ENCODE measurements around the gene C19orf67. TPM values are rescaled to one million over a fixed set of nuclear protein-coding genes. Genes with fewer than 3 reads are reported as not detected.

Gene C19orf67
- total RNA-seq, 3 donors from 2014 or later = not detected

GRCh38 chr19:14089662-14090508, 4.3 kb upstream of the C19orf67 start:
- H3K9me3 ChIP-seq = peaks cover 8 to 11% of the 10 kb centered on the region in 2 donors
- no peaks in the 10 kb centered on the region for H3K4me1 ChIP-seq
- peak in 1 of 3 donors; percentile 16 for TF ChIP-seq CTCF (IDR thresholded peaks at IDR 0.05)
- no peak for TF ChIP-seq POLR2A (IDR thresholded peaks at IDR 0.05)
- DNase-seq (ENCODE audit: low spot score in 2 of 2) = no peak
- intact Hi-C loops (cut with DNase I; ENCODE audit: low total_unique reads) = loop anchor here (2.0 kb wide), 1 partner anchor 53 kb away; no protein-coding TSS in a partner anchor
- H3K27ac ChIP-seq = peak overlapping the region; percentile 40 to 65
- H3K27me3 ChIP-seq = no peaks in the 10 kb centered on the region
- peak overlapping the region; percentile 69 to 90 (median 87) for H3K4me3 ChIP-seq
- no peaks in the 10 kb centered on the region for H3K36me3 ChIP-seq

- Histone ChIP-seq H3K27ac (peak overlapping the region; percentile 40 to 65), H3K36me3 (no peaks in the 10 kb centered on the region), H3K4me3 (peak overlapping the region; percentile 69 to 90 (median 87)), H3K4me1 (no peaks in the 10 kb centered on the region), H3K9me3 (peaks cover 8 to 11% of the 10 kb centered on the region in 2 donors), H3K27me3 (no peaks in the 10 kb centered on the region)
- TF ChIP-seq POLR2A (IDR thresholded peaks at IDR 0.05) (no peak), POLR2AphosphoS5 (IDR thresholded peaks at IDR 0.05) (no peak), CTCF (IDR thresholded peaks at IDR 0.05) (no peak)
- no peak for DNase-seq (ENCODE audit: low spot score in 2 of 2)
- intact Hi-C loops (cut with DNase I; ENCODE audit: low total_unique reads) = loop anchor here (2.0 kb wide), 1 partner anchor 53 kb away; no protein-coding TSS in a partner anchor
Observed at GRCh38 chr19:14089412-14089661, 3.8 kb upstream of the C19orf67 start.

GRCh38 chr19:14088634-14089411, 3.2 kb upstream of the C19orf67 start:
- no peaks in the 10 kb centered on the region for H3K36me3 ChIP-seq

GRCh38 chr19:14086098-14086497, 515 bp upstream of the C19orf67 start:
- Histone ChIP-seq H3K36me3 (no peaks in the 10 kb centered on the region), H3K4me1 (no peaks in the 10 kb centered on the region), H3K9me3 (no peaks in the 10 kb centered on the region), H3K4me3 (no peak overlapping the region), H3K27me3 (no peaks in the 10 kb centered on the region), H3K27ac (no peak overlapping the region)
- intact Hi-C loops (cut with DNase I; ENCODE audit: low total_unique reads) = no loop called here
- DNase-seq (ENCODE audit: low spot score in 2 of 2) = no peak
- TF ChIP-seq POLR2AphosphoS5 (IDR thresholded peaks at IDR 0.05) = no peak
- no peak for TF ChIP-seq POLR2A (IDR thresholded peaks at IDR 0.05)
- no peak for TF ChIP-seq CTCF (IDR thresholded peaks at IDR 0.05)

More at GRCh38 chr19:14088634-14089411, 3.2 kb upstream of the C19orf67 start:
- peaks cover 8 to 11% of the 10 kb centered on the region in 2 donors for H3K9me3 ChIP-seq
- H3K4me1 ChIP-seq = no peaks in the 10 kb centered on the region
- H3K27me3 ChIP-seq = no peaks in the 10 kb centered on the region
- H3K4me3 ChIP-seq = peak overlapping the region in 2 of 3 donors; percentile 87 to 90
- TF ChIP-seq CTCF (IDR thresholded peaks at IDR 0.05) (no peak), POLR2A (IDR thresholded peaks at IDR 0.05) (no peak), POLR2AphosphoS5 (IDR thresholded peaks at IDR 0.05) (no peak)
- intact Hi-C loops (cut with DNase I; ENCODE audit: low total_unique reads) = loop anchor here (2.0 kb wide), 1 partner anchor 54 kb away; no protein-coding TSS in a partner anchor
- DNase-seq (ENCODE audit: low spot score in 2 of 2) = no peak
- no peak overlapping the region for H3K27ac ChIP-seq

GRCh38 chr19:14082675-14082960, 3.0 kb downstream of the C19orf67 start:
- Histone ChIP-seq H3K36me3 (no peaks in the 10 kb centered on the region), H3K27me3 (no peaks in the 10 kb centered on the region), H3K9me3 (no peaks in the 10 kb centered on the region), H3K27ac (peak overlapping the region; percentile 94 to 96), H3K4me1 (no peaks in the 10 kb centered on the region), H3K4me3 (peak overlapping the region in 2 of 3 donors; percentile 77 to 78)
- intact Hi-C loops (cut with DNase I; ENCODE audit: low total_unique reads) = loop anchor here (1.0 kb wide), 1 partner anchor 22 kb away; no protein-coding TSS in a partner anchor
- DNase-seq (ENCODE audit: low spot score in 2 of 2) = no peak
- TF ChIP-seq POLR2A (IDR thresholded peaks at IDR 0.05) (no peak), CTCF (IDR thresholded peaks at IDR 0.05) (no peak)
